ENCODE measurements around the gene M1AP. TPM values are rescaled to one million over a fixed set of nuclear protein-coding genes. Genes with fewer than 3 reads are reported as not detected.

M1AP gene
- total and polyA plus RNA-seq, 2 of the 8 experiments (the other 6 are each of a cell fraction or from before 2014, with no cell fraction given), result 4.8 TPM

GRCh38 chr2:74587664-74588277 is 60.4 kb downstream of the M1AP start (continued):
- no peak for TF ChIP-seq BCL11A (IDR thresholded peaks at IDR 0.05; ENCODE audit: low read depth in 2 of 2, low read length in 2 of 2)
